Hepatocyte (in vitro differentiated cells): ENCODE measurements around the gene MRPL24.

Experiments
- CTCF ChIP-seq: fragments of 200-600 bp; sonication (generic); IDR thresholded peaks from 2 replicates; pipeline ENCODE4 v1.5.1; 2016; ENCODE audit warnings: antibody characterized with exemption, mild to moderate bottlenecking; ENCODE audit not compliant: poor library complexity
- EZH2 ChIP-seq: fragments of 200-600 bp; sonication (generic); IDR thresholded peaks from 2 replicates; pipeline ENCODE4 v1.6.1; 2016; ENCODE audit warnings: antibody characterized with exemption, mild to moderate bottlenecking, borderline replicate concordance
- EZH2phosphoT487 ChIP-seq: fragments of 200-600 bp; sonication (generic); IDR thresholded peaks from one replicate; pipeline ENCODE4 v1.6.1; 2018; ENCODE audit warnings: antibody characterized with exemption, mild to moderate bottlenecking, low read depth, moderate library complexity; ENCODE audit not compliant: unreplicated experiment, severe bottlenecking

GRCh38 chr1:156742017-156742416, 1.1 kb upstream of the MRPL24 start:
- no peak for TF ChIP-seq CTCF
- no peak for TF ChIP-seq EZH2
- TF ChIP-seq EZH2phosphoT487, result no peak
